ENCODE results near the gene ZNF215.
"Not testable (repeated sequence)": the region's sequence is repeated elsewhere in the genome, so short reads cannot be mapped to it uniquely, and the experiment has no call there.

ZNF215 gene

DNA sequence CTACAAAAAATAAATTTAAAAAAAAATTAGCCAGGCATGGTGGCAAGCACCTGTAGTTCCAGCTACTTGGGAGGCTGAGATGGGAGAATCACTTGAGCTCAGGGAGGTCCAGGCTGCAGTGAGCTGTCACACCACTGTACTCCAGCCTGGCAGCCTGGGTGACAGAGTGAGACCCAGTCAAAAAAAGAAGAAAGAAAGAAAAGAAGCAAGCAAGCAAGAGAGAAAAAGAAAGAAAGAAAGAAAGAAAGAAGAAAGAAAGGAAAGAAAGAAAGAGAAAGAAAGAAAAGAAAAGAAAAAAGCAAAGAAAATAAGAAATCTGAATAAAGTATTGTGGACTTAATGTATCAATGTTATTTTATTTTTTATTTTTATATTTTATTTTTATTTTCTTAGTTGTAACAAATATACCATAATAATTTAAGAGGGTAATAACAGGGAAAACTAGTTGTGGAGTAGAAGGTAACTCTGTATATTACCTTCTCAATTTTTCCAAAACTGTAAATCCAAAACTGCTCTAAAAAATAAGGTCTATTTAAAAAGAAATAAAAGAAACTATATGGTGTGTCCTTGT, 1.1 kb upstream of the ZNF215 start:
- no peaks in the 10 kb centered on the region for H3K9me3 Mint-ChIP-seq
- peaks cover 74% of the 10 kb centered on the region for H3K27me3 Mint-ChIP-seq
- H3K4me1 Mint-ChIP-seq = peaks cover 24% of the 10 kb centered on the region
- no peak overlapping the region for H3K4me3 Mint-ChIP-seq
- ATAC-seq (no peak), DNase-seq (no peak)
- no peak overlapping the region for H3K27ac Mint-ChIP-seq

DNA sequence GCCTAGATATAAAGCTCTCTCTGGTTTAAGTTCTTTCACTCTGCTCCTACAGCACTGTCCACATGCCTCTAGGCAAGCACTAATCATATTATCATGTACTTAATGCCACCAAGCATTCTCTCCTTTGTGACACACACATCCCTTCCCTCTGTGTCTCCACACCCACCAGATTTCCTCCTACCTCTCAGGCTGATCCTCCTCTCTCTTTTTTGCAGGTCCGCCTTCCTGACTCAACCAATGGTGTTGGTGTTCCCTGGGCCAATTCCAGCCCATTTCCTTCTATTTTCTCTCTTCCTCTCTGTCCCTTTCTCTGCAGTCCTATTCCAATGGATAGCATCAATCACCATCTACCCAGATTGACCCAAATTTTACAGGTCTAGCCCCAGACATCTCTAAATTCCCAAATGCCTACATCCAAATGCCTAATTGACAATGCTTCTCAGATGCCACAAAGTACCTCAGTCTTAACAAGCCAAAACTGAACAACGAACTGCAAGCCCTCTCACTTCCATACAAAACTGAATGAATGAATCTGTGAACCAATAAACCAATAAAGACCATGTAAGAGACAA, 504 bp upstream of the ZNF215 start:
- H3K27ac Mint-ChIP-seq = peak overlapping the region in 1 of 2 donors; percentile 88
- DNase-seq (no peak), ATAC-seq (peak; percentile 42)
- H3K4me1 Mint-ChIP-seq = peaks cover 24% of the 10 kb centered on the region
- peak overlapping the region; percentile 93 to 94 for H3K4me3 Mint-ChIP-seq
- no peaks in the 10 kb centered on the region for H3K9me3 Mint-ChIP-seq
- H3K27me3 Mint-ChIP-seq = peaks cover 81% of the 10 kb centered on the region

- Mint-ChIP-seq H3K27ac (peak overlapping the region in 1 of 2 donors; percentile 29), H3K9me3 (no peaks in the 10 kb centered on the region), H3K4me3 (peak overlapping the region; percentile 93 to 94), H3K4me1 (peaks cover 24% of the 10 kb centered on the region), H3K27me3 (peaks cover 72% of the 10 kb centered on the region)
- ATAC-seq (no peak), DNase-seq (no peak)
Measured at GRCh38 chr11:6927030-6927617, 898 bp downstream of the ZNF215 start.

DNA sequence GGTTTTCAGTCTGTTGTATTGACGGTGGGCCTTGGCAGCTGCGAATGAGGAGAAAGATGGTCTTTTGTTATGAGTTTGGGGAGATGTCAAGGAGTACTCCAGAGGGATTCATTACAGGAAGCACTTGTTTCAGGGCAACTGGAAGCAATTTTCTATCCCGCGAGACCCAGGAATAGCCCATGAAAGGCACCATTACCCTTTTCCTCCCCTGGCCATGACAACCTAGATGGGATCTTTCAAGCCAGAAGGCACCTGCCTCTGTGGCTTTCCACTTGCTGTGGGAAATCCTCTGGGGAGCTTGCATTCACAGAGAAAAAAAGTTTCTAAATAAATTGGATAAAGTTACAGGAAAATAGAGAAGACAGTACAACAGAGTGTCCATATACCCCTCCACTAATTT, 2.7 kb downstream of the ZNF215 start:
- ATAC-seq = no peak
- no peak overlapping the region for H3K4me3 Mint-ChIP-seq
- no peak for DNase-seq
- H3K27me3 Mint-ChIP-seq = peaks cover 76% of the 10 kb centered on the region
- no peaks in the 10 kb centered on the region for H3K9me3 Mint-ChIP-seq
- peaks cover 24% of the 10 kb centered on the region for H3K4me1 Mint-ChIP-seq
- H3K27ac Mint-ChIP-seq = no peak overlapping the region

GRCh38 chr11:6931146-6931713, 5.0 kb downstream of the ZNF215 start:
- Mint-ChIP-seq H3K4me1 (peaks cover 17% of the 10 kb centered on the region), H3K27ac (no peak overlapping the region), H3K27me3 (peaks cover 56% of the 10 kb centered on the region)

DNA sequence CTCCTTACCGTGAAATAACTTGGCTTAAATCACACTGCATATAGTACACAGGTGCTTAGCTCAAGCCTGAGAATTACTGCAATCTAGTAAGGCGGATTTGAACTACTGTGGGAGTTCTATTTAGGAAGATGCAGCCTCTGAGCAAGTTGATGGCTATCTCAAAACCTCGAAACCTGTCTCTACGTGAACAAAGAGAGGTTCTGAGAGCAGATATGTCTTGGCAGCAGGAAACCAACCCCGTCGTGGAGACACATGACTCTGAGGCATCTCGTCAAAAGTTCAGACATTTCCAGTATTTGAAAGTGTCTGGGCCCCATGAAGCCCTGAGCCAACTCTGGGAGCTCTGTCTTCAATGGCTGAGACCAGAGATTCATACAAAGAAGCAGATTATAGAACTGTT, 5.9 kb downstream of the ZNF215 start:
- H3K4me3 Mint-ChIP-seq = no peak overlapping the region

More at GRCh38 chr11:6931146-6931713, 5.0 kb downstream of the ZNF215 start:
- DNase-seq (no peak), ATAC-seq (no peak)
- Mint-ChIP-seq H3K4me3 (no peak overlapping the region), H3K9me3 (no peaks in the 10 kb centered on the region)

GRCh38 chr11:6941970-6942369, 15.7 kb downstream of the ZNF215 start:
- no peaks in the 10 kb centered on the region for H3K4me1 Mint-ChIP-seq
- ATAC-seq (no peak), DNase-seq (no peak)
- no peak overlapping the region for H3K4me3 Mint-ChIP-seq
- no peaks in the 10 kb centered on the region for H3K27me3 Mint-ChIP-seq
- H3K27ac Mint-ChIP-seq = no peak overlapping the region
- H3K9me3 Mint-ChIP-seq = no peaks in the 10 kb centered on the region

More for the DNA sequence above, 5.9 kb downstream of the ZNF215 start:
- DNase-seq (no peak), ATAC-seq (no peak)
- peaks cover 8% of the 10 kb centered on the region for H3K4me1 Mint-ChIP-seq
- H3K27me3 Mint-ChIP-seq = peaks cover 47% of the 10 kb centered on the region
- H3K27ac Mint-ChIP-seq = no peak overlapping the region
- H3K9me3 Mint-ChIP-seq = no peaks in the 10 kb centered on the region

DNA sequence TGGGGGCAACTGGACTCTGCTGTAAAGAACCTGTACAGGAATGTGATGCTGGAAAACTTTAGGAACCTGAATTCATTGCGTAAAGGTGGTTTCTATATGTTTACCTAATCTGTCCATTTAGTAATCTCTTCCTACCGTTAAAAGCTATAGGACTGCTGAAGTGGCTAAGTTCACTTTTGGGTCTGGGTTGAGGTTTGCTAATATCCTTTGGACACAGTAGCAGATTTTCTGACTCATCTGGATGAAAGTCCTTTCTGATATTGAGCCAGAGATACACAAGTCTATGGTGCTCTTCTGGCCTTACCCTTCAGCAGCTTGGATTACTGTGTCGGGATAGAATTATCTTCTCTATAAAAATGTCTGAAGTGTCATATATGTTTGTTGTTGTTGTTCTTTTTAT, 16.9 kb downstream of the ZNF215 start:
- Mint-ChIP-seq H3K27me3 (no peaks in the 10 kb centered on the region), H3K27ac (no peak overlapping the region), H3K4me1 (no peaks in the 10 kb centered on the region), H3K4me3 (no peak overlapping the region), H3K9me3 (no peaks in the 10 kb centered on the region)
- ATAC-seq (no peak), DNase-seq (no peak)

GRCh38 chr11:6954248-6954647, 28.0 kb downstream of the ZNF215 start:
- H3K4me3 Mint-ChIP-seq, ATAC-seq, H3K27ac Mint-ChIP-seq, H3K4me1 Mint-ChIP-seq, DNase-seq, H3K27me3 Mint-ChIP-seq: not testable (repeated sequence)
- peaks cover 3 to 15% of the 10 kb centered on the region in 2 donors for H3K9me3 Mint-ChIP-seq

- Mint-ChIP-seq H3K27me3 (no peaks in the 10 kb centered on the region), H3K4me3 (no peak overlapping the region), H3K27ac (no peak overlapping the region), H3K4me1 (no peaks in the 10 kb centered on the region), H3K9me3 (peaks cover 0 to 5% of the 10 kb centered on the region in 2 donors)
- no peak for DNase-seq
- no peak for ATAC-seq
Measured at GRCh38 chr11:6962141-6962540, 35.9 kb downstream of the ZNF215 start.

- ATAC-seq (no peak), DNase-seq (no peak)
- no peak overlapping the region for H3K4me3 Mint-ChIP-seq
- H3K4me1 Mint-ChIP-seq = no peaks in the 10 kb centered on the region
- peaks cover 0 to 5% of the 10 kb centered on the region in 2 donors for H3K9me3 Mint-ChIP-seq
- H3K27me3 Mint-ChIP-seq = no peaks in the 10 kb centered on the region
- H3K27ac Mint-ChIP-seq = no peak overlapping the region
Measured at GRCh38 chr11:6962673-6963072, 36.4 kb downstream of the ZNF215 start.

- Mint-ChIP-seq H3K4me1 (no peaks in the 10 kb centered on the region), H3K9me3 (peaks cover 0 to 5% of the 10 kb centered on the region in 2 donors), H3K4me3 (no peak overlapping the region), H3K27me3 (no peaks in the 10 kb centered on the region), H3K27ac (no peak overlapping the region)
- DNase-seq (no peak), ATAC-seq (no peak)
Measured at GRCh38 chr11:6968816-6969215, 42.6 kb downstream of the ZNF215 start.

DNA sequence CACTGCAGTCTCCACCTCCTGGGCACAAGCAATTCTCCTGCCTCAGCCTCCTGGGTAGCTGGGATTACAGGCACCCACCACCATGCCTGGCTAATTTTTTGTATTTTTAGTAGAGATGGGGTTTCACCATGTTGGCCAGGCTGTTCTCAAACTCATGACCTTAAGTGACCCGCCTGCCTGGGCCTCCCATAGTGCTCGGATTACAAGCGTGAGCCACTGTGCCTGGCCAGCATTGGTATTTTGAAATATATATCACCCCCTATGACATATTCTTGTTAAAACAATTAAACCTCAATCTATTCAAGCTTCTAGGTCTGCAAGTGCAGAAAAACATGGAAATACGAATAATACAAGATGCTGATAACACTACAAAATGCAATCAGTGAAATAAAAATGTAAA, 43.6 kb downstream of the ZNF215 start:
- H3K9me3 Mint-ChIP-seq, H3K4me3 Mint-ChIP-seq, H3K4me1 Mint-ChIP-seq, DNase-seq, H3K27ac Mint-ChIP-seq, ATAC-seq, H3K27me3 Mint-ChIP-seq: not testable (repeated sequence)

- Mint-ChIP-seq H3K4me1 (no peaks in the 10 kb centered on the region), H3K4me3 (no peak overlapping the region), H3K27me3 (no peaks in the 10 kb centered on the region), H3K9me3 (no peaks in the 10 kb centered on the region), H3K27ac (no peak overlapping the region)
- DNase-seq (no peak), ATAC-seq (no peak)
Measured at GRCh38 chr11:6979365-6979764, 53.1 kb downstream of the ZNF215 start.

DNA sequence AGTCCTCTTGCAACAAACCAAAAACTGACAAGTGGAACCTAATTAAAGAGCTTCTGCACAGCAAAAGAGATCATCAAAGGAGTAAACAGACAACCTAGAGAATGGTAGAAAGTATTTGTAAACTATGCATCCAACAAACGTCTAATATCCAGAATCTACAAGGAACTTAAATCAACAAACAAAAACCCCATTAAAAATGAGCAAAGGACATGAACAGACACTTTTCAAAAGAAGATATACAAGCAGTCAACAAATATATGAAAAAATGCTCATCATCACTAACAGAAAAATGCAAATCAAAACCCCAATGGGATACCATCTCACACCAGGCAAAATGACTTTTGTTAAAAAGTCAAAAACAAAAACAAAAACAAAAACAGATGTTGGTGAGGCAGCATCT, 60.3 kb downstream of the ZNF215 start:
- DNase-seq (no peak), ATAC-seq (no peak)
- Mint-ChIP-seq H3K9me3 (no peaks in the 10 kb centered on the region), H3K27ac (no peak overlapping the region), H3K27me3 (peaks cover 15% of the 10 kb centered on the region), H3K4me3 (no peak overlapping the region), H3K4me1 (no peaks in the 10 kb centered on the region)

DNA sequence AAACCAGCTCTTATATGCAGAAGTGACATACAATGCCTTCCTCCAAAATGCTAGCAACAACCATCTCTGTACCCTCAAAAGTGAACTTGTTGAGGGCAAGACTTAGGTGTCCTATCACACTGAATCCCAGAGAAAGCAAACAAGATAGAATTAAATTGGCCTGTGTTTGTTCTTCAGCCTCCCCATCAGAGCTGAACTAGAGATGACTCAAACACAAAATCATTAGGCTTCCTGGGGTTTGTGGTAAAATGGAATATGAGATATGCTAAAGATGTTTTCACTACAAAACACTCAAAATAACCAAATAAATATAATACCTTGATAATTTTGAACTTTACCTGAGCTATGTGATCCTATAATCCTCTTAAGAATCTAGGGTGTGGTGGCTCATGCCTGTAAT, 62.3 kb downstream of the ZNF215 start:
- no peak overlapping the region for H3K27ac Mint-ChIP-seq

More for the DNA sequence above, 62.3 kb downstream of the ZNF215 start:
- DNase-seq (no peak), ATAC-seq (no peak)
- H3K4me3 Mint-ChIP-seq = no peak overlapping the region
- no peaks in the 10 kb centered on the region for H3K9me3 Mint-ChIP-seq
- H3K27me3 Mint-ChIP-seq = peaks cover 19% of the 10 kb centered on the region
- no peaks in the 10 kb centered on the region for H3K4me1 Mint-ChIP-seq
